HUES48 (cell line): ENCODE results near the gene CREB5.

Experiments
- H3K27ac ChIP-seq: one replicate; pipeline ENCODE4 v1.7.0; 2013; ENCODE audit warnings: low read depth, low read length, inconsistent platforms
- H3K27me3 ChIP-seq: 2 replicates; pipeline ENCODE4 v1.6.1; 2013; ENCODE audit warnings: mild to moderate bottlenecking, low read length; ENCODE audit not compliant: control insufficient read depth, insufficient read depth
- H3K36me3 ChIP-seq: 2 replicates; pipeline ENCODE4 v1.6.1; 2013; ENCODE audit warnings: low read length; ENCODE audit not compliant: control insufficient read depth, insufficient read depth
- H3K4me1 ChIP-seq: 2 replicates; pipeline ENCODE4 v1.6.1; 2013; ENCODE audit warnings: mild to moderate bottlenecking, low read length; ENCODE audit not compliant: control insufficient read depth, insufficient read depth
- H3K4me3 ChIP-seq: 2 replicates; pipeline ENCODE4 v1.5.1; 2013; ENCODE audit warnings: mild to moderate bottlenecking, low read depth, low read length
- H3K9ac ChIP-seq: 2 replicates; pipeline ENCODE4 v1.6.1; 2013; ENCODE audit warnings: mild to moderate bottlenecking, low read depth, low read length, moderate library complexity
- H3K9me3 ChIP-seq: 2 replicates; pipeline ENCODE4 v1.6.1; 2013; ENCODE audit warnings: low read length; ENCODE audit not compliant: control insufficient read depth, insufficient read depth

CREB5 gene

DNA sequence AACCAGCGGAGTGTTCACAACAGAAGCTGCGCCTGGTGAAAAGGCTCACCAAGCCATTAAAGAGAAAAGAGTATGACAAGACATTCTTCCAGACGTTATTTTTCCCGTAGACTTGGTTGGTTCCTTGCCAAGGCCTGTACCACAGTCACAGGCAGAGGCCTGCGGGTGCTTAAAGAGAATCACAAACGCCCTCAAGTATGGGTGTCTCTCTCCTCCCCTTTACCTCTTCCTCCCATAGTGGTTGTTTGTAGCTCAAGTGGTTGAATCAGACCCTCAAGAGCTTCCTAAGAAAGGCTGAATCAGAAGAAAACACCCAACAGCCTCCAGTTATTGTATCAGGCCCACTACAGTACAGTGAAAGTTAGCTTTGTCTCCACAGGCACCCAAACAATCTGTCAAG, 169.0 kb downstream of the CREB5 start:
- H3K27me3 ChIP-seq: no peaks in the 10 kb centered on the region

DNA sequence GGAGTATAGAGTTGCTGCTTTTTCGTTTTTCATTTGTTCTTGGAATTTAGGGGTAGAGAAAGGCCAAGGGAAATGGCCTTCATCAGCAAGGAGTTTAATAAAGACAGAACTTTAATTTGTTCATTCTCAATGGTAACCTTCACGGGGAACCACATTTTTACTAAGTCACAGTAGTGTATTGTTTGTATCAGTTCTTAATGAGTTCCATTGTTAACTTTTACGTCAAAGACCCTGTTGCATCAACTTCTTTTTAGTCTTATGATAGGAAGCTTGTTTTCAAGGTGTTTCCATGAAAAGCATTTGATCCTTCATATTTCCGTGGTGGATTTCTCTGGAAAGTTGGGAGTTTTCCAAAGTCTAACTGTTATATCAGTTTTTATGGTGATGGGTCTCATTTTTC, 169.9 kb downstream of the CREB5 start:
- no peak overlapping the region for H3K27ac ChIP-seq
- no peaks in the 10 kb centered on the region for H3K36me3 ChIP-seq
- no peaks in the 10 kb centered on the region for H3K27me3 ChIP-seq
- no peak overlapping the region for H3K9ac ChIP-seq
- no peaks in the 10 kb centered on the region for H3K9me3 ChIP-seq
- H3K4me3 ChIP-seq: no peak overlapping the region
- no peaks in the 10 kb centered on the region for H3K4me1 ChIP-seq

More for the DNA sequence above, 169.0 kb downstream of the CREB5 start:
- Histone ChIP-seq H3K9ac (no peak overlapping the region), H3K4me3 (no peak overlapping the region), H3K36me3 (no peaks in the 10 kb centered on the region), H3K9me3 (no peaks in the 10 kb centered on the region), H3K4me1 (no peaks in the 10 kb centered on the region), H3K27ac (no peak overlapping the region)

DNA sequence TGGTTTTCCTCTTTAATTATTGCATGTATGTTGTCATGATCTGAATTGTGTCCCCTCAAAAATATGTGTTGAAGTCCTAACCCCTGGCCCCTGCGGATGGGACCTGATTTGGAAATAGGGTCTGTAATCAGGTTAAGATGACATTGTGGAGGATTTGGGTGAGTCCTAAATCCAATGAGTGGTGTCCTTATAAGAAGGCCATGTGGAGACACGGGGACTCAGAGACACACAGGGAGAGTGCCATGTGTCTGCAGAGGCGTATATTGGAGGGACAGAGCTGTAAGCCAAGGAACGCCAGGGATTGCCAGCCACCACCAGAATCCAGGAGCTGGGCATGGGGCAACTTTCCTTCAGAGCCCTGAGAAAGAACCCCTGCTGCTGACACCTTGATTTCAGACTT, 171.9 kb downstream of the CREB5 start:
- no peaks in the 10 kb centered on the region for H3K27me3 ChIP-seq
- no peak overlapping the region for H3K9ac ChIP-seq
- H3K9me3 ChIP-seq: no peaks in the 10 kb centered on the region
- H3K27ac ChIP-seq: no peak overlapping the region
- no peaks in the 10 kb centered on the region for H3K36me3 ChIP-seq
- H3K4me3 ChIP-seq: no peak overlapping the region
- H3K4me1 ChIP-seq: no peaks in the 10 kb centered on the region

DNA sequence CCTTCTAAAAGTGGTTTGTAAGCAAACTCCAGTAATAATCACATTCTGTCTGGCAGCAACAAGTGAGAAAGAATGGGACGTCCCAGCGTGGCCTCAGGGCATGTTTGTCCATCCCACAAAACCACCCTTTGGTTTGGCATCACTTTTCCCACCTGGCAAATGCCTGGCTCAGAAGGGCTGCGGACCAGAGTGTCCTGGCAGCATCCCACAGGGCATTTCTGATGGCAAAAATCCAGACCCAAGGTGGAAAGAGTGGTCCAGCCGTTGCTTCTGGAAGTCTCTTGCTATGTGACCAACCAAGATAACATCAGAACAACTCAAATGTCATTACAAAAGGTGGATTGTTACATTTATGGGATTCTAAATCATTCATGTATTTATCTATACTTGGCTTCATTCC, 174.4 kb downstream of the CREB5 start:
- no peaks in the 10 kb centered on the region for H3K27me3 ChIP-seq
- H3K4me3 ChIP-seq: no peak overlapping the region
- no peaks in the 10 kb centered on the region for H3K9me3 ChIP-seq
- no peak overlapping the region for H3K27ac ChIP-seq
- no peaks in the 10 kb centered on the region for H3K36me3 ChIP-seq
- no peaks in the 10 kb centered on the region for H3K4me1 ChIP-seq
- H3K9ac ChIP-seq: no peak overlapping the region

DNA sequence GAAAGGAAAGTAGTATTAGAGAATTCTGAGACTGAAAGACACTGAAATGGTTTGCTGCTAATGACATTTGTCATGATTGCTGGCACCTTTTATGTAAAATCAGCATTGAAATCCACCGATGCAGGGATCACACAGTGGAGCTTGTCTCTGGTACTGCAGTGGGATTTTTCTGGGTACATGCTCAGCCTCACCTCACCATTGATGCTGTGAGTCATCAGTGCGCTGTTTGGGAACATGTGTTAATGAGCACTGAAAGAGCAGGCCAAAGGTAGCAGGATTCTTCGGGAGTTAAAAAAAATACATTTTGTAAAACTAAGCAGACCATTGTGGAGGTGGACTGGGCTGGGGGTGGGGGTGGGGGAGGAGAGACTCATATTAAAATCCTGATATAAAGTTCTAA, 174.9 kb downstream of the CREB5 start:
- Histone ChIP-seq H3K9ac (no peak overlapping the region), H3K27me3 (no peaks in the 10 kb centered on the region), H3K4me3 (no peak overlapping the region), H3K4me1 (no peaks in the 10 kb centered on the region), H3K36me3 (no peaks in the 10 kb centered on the region), H3K9me3 (no peaks in the 10 kb centered on the region), H3K27ac (no peak overlapping the region)

DNA sequence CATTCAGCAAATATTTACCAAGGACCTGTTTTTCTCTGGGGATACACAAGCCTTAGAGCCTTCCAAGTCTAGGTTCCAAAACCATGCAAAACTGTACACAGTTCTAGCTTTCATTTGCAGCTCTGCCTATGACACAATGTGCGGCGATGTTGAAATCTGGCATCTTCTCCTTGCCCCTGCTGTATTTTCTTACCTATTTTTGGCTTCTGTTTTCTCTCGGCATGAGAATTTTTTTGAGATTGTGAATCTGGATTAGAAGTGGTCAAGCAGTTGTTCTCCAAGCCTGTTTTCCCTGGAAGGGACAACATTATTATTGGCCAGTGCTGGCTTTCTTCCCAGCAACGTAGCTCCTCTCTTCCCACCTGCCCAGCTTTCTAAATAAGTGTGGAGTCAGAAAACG, 176.3 kb downstream of the CREB5 start:
- Histone ChIP-seq H3K27ac (no peak overlapping the region), H3K9me3 (no peaks in the 10 kb centered on the region), H3K9ac (no peak overlapping the region), H3K4me3 (no peak overlapping the region), H3K27me3 (no peaks in the 10 kb centered on the region), H3K4me1 (no peaks in the 10 kb centered on the region), H3K36me3 (no peaks in the 10 kb centered on the region)

DNA sequence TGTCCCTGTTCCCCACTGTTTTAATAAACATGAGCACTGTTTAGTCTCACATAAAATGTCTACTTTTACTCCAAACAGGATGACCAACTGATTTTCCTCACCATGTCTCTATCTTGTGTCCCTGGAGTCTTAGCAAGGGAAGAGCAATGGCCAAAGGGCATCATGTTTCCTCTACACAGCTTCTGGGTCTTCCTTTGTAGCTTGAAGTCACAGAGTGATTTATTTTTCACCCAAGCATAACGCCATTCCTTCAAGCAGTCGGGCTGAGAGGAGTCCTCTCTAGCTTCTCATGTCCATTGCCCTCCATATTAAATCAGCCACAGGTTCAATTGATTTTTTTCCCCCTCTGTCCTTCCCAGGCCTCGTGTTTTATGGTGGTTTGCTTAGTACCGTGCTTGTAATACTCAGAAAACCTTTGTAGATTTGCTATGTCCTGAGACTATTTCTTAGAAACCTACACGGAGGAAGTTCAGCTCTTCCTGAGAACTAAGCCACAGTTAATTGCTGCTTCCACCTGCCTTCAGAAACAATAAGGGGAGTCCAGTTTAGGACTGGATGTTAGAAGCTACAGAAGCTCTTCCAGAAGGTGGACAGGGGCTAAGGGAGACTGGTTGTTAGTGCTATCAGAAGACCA, 178.8 kb downstream of the CREB5 start:
- no peak overlapping the region for H3K27ac ChIP-seq
- no peak overlapping the region for H3K4me3 ChIP-seq
- no peaks in the 10 kb centered on the region for H3K27me3 ChIP-seq
- no peaks in the 10 kb centered on the region for H3K36me3 ChIP-seq
- H3K9ac ChIP-seq: no peak overlapping the region
- no peaks in the 10 kb centered on the region for H3K9me3 ChIP-seq
- H3K4me1 ChIP-seq: no peaks in the 10 kb centered on the region

DNA sequence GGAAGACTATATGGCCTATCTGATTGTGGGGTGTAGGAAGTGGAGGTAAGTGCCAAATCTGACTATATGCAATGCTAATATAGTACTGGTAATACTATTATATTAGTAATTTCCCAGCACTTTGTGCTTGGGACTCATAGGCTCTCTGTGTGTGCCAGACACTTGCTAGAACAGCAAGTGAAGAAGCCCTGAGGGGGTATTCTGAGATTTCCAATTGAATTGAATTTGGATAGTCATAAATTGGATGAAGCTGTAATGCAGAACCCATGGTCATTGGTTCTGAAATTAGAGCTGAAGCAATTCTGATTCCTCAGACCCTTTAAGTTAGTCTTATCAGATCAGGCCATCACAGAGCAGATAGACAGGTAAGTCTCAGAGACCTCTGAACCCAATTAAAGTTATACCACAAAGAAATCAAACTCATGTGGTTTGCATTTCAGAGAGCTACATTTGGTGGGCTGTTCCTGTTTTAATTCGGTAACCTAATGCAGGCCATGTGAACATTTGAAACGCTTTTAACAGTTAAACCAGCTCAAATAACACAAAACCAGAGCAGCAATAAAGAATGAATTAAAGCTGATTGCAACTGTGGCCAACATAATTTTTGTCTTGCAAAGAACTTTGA, 179.5 kb downstream of the CREB5 start:
- H3K4me3 ChIP-seq: no peak overlapping the region
- H3K9ac ChIP-seq: no peak overlapping the region
- no peaks in the 10 kb centered on the region for H3K9me3 ChIP-seq
- H3K4me1 ChIP-seq: no peaks in the 10 kb centered on the region
- no peaks in the 10 kb centered on the region for H3K27me3 ChIP-seq
- H3K36me3 ChIP-seq: no peaks in the 10 kb centered on the region
- H3K27ac ChIP-seq: no peak overlapping the region

DNA sequence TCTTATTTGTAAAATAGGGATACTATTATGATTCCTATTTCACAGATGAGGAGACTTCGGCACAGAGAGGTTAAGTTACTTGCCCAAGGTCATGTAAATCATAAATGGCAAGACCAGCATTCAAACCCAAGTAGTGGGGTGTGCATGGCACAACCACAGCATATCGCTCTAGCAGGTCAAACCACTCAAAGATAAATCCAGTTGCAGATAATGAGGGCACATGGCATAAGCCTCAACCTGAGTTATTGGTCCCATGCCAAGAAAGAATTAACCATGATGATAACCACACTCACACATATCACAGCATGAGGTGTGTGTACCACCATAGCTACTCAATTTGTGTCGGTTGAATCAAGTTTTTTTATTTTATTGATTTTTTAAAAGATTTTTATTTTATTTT, 180.5 kb downstream of the CREB5 start:
- Histone ChIP-seq H3K9me3 (no peaks in the 10 kb centered on the region), H3K36me3 (no peaks in the 10 kb centered on the region), H3K4me3 (no peak overlapping the region), H3K9ac (no peak overlapping the region), H3K27me3 (no peaks in the 10 kb centered on the region), H3K27ac (no peak overlapping the region), H3K4me1 (no peaks in the 10 kb centered on the region)

DNA sequence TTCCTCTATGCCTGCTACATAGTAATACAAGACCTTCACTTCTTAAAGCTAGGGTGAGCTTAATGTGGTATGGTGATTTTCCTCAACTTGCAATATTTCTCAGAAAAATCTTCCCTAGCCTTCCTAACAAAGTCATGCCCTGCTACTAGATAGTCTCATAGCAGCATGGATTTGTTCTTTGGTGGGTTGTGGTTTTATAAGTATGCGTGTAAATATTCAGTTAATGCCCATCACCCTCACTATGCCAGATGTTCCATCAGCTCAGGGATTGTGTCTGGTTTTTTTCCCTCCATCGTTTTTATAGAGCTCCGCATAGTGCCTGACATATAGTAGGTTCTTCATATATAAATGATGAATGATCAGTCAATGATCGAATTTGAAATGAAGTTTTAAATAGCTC, 182.8 kb downstream of the CREB5 start:
- Histone ChIP-seq H3K9ac (no peak overlapping the region), H3K36me3 (no peaks in the 10 kb centered on the region), H3K4me3 (no peak overlapping the region), H3K4me1 (no peaks in the 10 kb centered on the region), H3K27ac (no peak overlapping the region), H3K27me3 (no peaks in the 10 kb centered on the region), H3K9me3 (no peaks in the 10 kb centered on the region)

DNA sequence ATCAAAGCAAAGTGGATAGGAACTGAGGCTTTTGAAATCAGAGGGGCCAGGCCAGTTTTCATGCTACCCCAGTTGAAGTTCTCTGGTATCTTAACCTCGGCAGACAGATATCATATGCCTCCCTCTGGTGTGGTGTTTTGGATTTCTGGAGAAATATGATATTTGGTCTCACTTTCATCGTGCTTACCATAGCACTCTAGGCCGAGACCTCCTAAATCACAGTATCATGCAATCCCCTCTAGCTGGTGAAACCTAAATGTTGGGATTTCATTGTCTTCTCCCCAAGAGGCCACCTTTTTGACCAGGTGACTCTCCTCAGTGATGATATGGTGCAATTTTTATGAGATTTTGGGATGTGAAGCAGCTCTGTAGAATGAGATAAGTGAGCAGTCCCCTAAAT, 183.5 kb downstream of the CREB5 start:
- H3K27me3 ChIP-seq: no peaks in the 10 kb centered on the region
- H3K27ac ChIP-seq: no peak overlapping the region
- no peaks in the 10 kb centered on the region for H3K4me1 ChIP-seq
- H3K9ac ChIP-seq: no peak overlapping the region
- no peak overlapping the region for H3K4me3 ChIP-seq
- H3K36me3 ChIP-seq: no peaks in the 10 kb centered on the region
- no peaks in the 10 kb centered on the region for H3K9me3 ChIP-seq
